Left ventricle myocardium superior (tissue), 1 donor: ENCODE results near the gene KMT5C. TPM values are rescaled to one million over a fixed set of nuclear protein-coding genes. Genes with fewer than 3 reads are reported as not detected.

Experiments used
- ATAC-seq: fragments of 200-7000 bp; cut with Tn5 transposase; one replicate; pipeline ENCODE4 v1.9.1; 2020; ENCODE audit warnings: mild to moderate bottlenecking, moderate library complexity
- DNase-seq: peaks from one replicate; pipeline ENCODE4 v3.0.0-alpha.2; 2020
- intact Hi-C: fragments of 100-400 bp; cut with micrococcal nuclease; formaldehyde crosslinking; loops from one replicate; pipeline ENCODE4 v1.11.0; 2022
- long read RNA-seq: library from polyadenylated mRNA; unstranded; transcript quantifications from one replicate; pipeline ENCODE4 v2.0.0, GENCODE V29; 2021
- total RNA-seq: library from RNA; stranded (reverse); fragmentation: NEBNext Ultra II Directional; extraction: Animal tissue kit (Norgen Biotek cat#: 25700); gene quantifications from one replicate; pipeline ENCODE4 v1.2.1, GENCODE V29; 2021
- donor health status: DM: no; HTN: yes; CAD: no; lungs with severe emphysema.

The KMT5C gene
- total RNA-seq: 7.2 TPM
- long read RNA-seq, partial matches to known transcripts: 2 of 7 reads
- long read RNA-seq, other reads (novel, unspliced or antisense): 4 of 7 reads

- peak; percentile 92 for ATAC-seq
- DNase-seq: peak; percentile 100
- intact Hi-C loops: no loop called here
Observed at GRCh38 chr19:55339105-55339888, at the start of gene KMT5C. Gene KMT5C, plus strand, starts transcription at chr19:55339876. Its CDS starts 2,061 bp downstream, at chr19:55341937.

GRCh38 chr19:55297267-55297666, 42.4 kb upstream of the KMT5C start:
- no peak for DNase-seq
- intact Hi-C loops: no loop called here

GRCh38 chr19:55299991-55300390, 39.7 kb upstream of the KMT5C start:
- ATAC-seq (no peak), DNase-seq (no peak)
- intact Hi-C loops: no loop called here

More at GRCh38 chr19:55297267-55297666, 42.4 kb upstream of the KMT5C start:
- no peak for ATAC-seq

GRCh38 chr19:55300886-55301458, 38.7 kb upstream of the KMT5C start:
- no peak for DNase-seq
- intact Hi-C loops: no loop called here
- no peak for ATAC-seq

GRCh38 chr19:55301459-55302317, 38.0 kb upstream of the KMT5C start:
- DNase-seq (peak; percentile 94), ATAC-seq (peak; percentile 89)
- intact Hi-C loops: no loop called here

GRCh38 chr19:55302318-55302703, 37.4 kb upstream of the KMT5C start:
- DNase-seq (no peak), ATAC-seq (no peak)
- intact Hi-C loops: no loop called here

- no peak for DNase-seq
- no peak for ATAC-seq
- intact Hi-C loops: no loop called here
Observed at GRCh38 chr19:55303477-55303876, 36.2 kb upstream of the KMT5C start.

GRCh38 chr19:55304279-55304978, 35.2 kb upstream of the KMT5C start:
- peak; percentile 43 for ATAC-seq
- DNase-seq: peak; percentile 53
- intact Hi-C loops: no loop called here

GRCh38 chr19:55304980-55305379, 34.7 kb upstream of the KMT5C start:
- DNase-seq (no peak), ATAC-seq (no peak)
- intact Hi-C loops: no loop called here

GRCh38 chr19:55305491-55305890, 34.2 kb upstream of the KMT5C start:
- peak; percentile 49 for DNase-seq
- ATAC-seq: peak; percentile 72
- intact Hi-C loops: no loop called here

GRCh38 chr19:55305983-55306562, 33.6 kb upstream of the KMT5C start:
- DNase-seq (no peak), ATAC-seq (no peak)
- intact Hi-C loops: no loop called here

GRCh38 chr19:55306712-55307111, 33.0 kb upstream of the KMT5C start:
- intact Hi-C loops: no loop called here
- no peak for DNase-seq

GRCh38 chr19:55308281-55308680, 31.4 kb upstream of the KMT5C start:
- DNase-seq (no peak), ATAC-seq (no peak)
- intact Hi-C loops: no loop called here

More at GRCh38 chr19:55306712-55307111, 33.0 kb upstream of the KMT5C start:
- ATAC-seq: no peak

- no peak for DNase-seq
- intact Hi-C loops: no loop called here
- ATAC-seq: no peak
Observed at GRCh38 chr19:55309448-55309847, 30.2 kb upstream of the KMT5C start.

- intact Hi-C loops: no loop called here
- ATAC-seq (no peak), DNase-seq (no peak)
Observed at GRCh38 chr19:55310498-55310897, 29.2 kb upstream of the KMT5C start.

GRCh38 chr19:55311397-55311796, 28.3 kb upstream of the KMT5C start:
- intact Hi-C loops: no loop called here
- ATAC-seq: no peak
- DNase-seq: no peak

- ATAC-seq (no peak), DNase-seq (no peak)
- intact Hi-C loops: no loop called here
Observed at GRCh38 chr19:55311797-55312196, 27.9 kb upstream of the KMT5C start.

- no peak for DNase-seq
- intact Hi-C loops: no loop called here
Observed at GRCh38 chr19:55312621-55313512, 26.8 kb upstream of the KMT5C start.

More at GRCh38 chr19:55312621-55313512, 26.8 kb upstream of the KMT5C start:
- no peak for ATAC-seq
